NOMO-1 (cell line): Measurements from ENCODE around the gene RRP12.
A peak's percentile ranks its signal among the peaks of the same experiment; 100 is the strongest.

Source experiments
- DNase-seq, 2 experiments: peaks; one replicate each; lab custom pipeline; 2025; ENCODE audit not compliant: unreplicated experiment in 2 of 2; lab: John Stamatoyannopoulos, UW

The RRP12 gene

DNA sequence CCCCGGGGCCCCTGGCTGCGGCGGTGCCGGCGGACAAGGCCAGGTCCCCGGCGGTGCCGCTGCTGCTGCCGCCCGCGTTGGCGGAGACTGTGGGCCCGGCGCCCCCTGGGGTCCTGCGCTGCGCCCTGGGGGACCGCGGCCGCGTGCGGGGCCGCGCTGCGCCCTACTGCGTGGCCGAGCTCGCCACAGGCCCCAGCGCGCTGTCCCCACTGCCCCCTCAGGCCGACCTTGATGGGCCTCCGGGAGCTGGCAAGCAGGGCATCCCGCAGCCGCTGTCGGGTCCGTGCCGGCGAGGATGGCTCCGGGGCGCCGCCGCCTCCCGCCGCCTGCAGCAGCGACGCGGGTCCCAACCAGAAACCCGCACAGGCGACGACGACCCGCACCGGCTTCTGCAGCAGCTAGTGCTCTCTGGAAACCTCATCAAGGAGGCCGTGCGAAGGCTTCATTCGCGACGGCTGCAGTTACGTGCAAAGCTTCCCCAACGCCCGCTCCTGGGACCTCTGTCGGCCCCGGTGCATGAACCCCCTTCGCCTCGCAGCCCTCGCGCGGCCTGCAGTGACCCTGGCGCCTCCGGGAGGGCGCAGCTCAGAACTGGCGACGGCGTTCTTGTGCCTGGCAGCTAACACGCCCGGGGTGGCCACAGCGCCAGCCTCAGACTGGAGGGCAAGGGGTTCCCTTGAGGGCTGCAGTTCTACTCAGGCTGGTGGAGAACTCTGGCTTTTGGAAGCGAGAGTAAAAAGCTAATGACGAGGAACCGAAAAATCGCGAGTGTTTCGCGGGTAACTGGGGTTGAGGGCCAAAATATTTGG is 81.3 kb downstream of the RRP12 start:
- peak; percentile 66 to 76 for DNase-seq

DNA sequence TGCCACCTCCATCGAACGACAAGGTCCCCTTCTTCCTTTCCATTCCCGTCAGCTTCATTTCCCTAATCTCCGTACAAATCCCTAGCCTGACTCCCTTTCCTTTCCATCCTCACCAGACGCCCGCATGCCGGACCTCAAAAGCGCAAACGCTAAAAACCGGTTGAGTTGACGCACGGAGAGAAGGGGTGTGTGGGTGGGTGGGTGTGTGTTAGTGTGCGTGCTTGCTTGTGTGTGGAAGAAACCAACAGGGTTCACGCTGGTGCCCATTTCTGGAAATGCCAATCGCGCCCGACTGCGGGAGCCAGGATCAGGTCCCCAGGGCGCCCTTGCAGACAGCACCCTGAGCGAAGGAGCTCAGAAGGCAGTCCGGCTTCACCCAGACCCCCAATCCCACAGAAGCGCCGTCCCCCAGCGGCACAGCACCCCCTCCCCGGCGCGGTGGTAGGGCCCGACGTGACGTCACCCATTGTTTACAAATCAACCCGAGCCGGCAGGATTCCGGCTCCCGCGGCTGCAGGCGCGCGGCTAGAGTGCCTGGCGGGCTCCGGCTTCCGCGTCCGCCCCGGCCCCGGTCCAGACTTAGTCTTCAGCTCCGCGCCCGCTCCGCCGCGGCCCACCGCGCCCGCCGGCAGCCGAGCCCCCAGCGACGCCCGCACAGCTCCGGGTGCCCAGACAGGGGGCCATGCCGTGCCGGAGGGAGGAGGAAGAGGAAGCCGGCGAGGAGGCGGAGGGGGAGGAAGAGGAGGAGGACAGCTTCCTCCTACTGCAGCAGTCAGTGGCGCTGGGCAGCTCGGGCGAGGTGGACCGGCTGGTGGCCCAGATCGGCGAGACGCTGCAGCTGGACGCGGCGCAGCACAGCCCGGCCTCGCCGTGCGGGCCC is 82.1 kb downstream of the RRP12 start, which contains the start of gene FRAT1:
TSS of gene FRAT1 (plus strand) at position 500 of the 880 bp plus-strand sequence. CDS start at position 683, 183 bp downstream.
- DNase-seq = peak; percentile 75 to 80

DNA sequence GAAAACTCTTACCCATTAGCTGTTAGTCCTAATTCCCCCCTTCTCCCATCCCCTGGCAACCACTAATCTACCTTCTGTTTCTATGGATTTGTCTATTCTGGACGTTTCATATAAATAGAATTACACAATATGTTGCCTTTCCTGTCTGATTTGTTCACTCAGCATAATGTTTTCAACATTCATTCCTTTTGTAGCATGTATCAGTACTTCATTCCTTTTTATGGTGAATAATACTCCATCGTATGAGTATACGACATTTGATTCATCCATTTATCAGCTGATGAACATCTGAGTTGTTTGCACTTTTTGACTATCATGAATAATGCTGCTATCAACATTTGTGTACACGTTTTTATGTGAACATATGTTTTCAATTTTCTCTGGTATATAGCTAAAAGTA is 86.5 kb downstream of the RRP12 start:
- peak in 1 of 2 experiments; percentile 49 for DNase-seq

DNA sequence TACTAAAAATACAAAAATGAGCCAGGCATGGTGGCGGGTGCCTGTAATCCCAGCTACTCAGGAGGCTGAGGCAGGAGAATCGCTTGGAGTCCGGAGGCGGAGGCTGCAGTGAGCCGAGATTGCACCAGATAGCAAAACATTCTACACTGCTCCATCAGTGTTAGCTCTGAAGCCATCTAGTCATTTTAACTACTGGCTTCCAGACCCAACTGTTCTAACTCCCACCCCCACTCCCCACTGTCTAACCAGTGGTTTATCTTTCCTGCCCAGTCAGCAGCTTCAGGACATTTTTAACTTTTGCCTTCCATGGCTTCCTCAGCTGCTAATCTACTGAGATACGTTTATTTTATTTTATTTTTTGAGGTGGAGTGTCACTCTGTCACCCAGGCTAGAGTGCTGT is 88.2 kb downstream of the RRP12 start:
- no peak for DNase-seq

DNA sequence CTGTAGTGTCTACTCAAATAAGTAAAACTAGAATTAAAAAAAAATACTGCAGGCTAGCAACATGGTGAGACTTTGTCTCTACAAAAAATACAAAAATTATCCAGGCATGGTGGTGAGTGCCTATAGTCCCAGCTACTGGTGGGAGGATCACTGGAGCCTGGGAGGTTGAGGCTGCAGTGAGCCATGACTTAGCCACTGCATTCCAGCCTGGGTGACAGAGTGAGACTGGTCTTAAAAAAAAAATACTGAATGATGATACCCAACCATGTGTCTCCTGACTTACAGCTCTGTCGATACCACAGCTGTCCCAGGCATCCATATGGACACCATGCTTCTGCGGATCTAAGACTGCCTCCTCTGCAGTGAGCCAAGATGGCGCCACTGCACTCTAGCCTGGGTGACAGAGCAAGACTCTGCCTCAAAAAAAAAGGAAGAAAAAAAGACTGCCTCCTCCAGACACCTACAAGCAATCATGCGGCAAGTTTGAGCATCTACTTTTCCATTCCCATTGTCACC is 90.0 kb downstream of the RRP12 start:
- DNase-seq = no peak

DNA sequence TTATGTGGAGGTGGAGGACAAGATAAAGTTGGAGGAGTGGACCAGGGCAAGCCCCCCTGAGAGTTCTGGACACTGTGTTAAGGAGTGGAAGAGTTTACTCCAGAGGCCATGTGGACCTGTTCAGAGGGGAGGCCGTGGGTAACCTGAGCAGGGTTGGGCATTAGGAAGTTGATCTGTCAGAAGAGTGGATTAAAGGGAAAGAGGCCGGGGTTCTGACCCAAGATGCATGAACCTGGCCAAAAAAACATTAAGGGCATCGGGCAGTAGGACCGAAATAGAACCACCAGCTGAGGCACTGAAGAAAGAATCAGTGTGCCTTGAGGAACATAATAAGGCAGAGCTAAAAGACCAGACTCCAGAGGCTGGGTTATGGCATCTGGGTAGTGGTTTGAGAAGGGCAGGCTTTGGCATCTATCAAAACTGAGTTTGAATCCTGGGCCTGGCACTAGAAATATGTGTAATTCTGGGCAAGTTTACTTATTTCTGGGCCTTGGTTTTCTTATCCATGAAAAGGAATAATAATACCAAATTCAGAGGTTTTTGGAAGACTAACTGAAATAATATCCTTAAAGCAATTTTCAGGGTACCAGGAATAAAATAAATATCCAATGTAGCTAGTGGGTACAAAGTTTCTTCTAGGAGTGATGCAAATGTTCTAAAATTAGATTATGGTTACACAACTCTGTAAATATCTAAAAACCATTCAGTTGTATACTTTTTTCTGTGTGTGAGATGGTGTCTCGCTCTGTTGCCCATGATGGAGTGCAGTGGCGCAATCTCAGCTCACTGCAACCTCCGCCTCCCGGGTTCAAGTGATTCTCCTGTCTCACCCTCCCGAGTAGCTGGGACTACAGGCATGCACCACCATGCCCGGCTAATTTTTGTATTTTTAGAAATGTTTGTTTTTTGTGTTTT is 93.0 kb downstream of the RRP12 start:
- DNase-seq = peak in 1 of 2 experiments; percentile 20

DNA sequence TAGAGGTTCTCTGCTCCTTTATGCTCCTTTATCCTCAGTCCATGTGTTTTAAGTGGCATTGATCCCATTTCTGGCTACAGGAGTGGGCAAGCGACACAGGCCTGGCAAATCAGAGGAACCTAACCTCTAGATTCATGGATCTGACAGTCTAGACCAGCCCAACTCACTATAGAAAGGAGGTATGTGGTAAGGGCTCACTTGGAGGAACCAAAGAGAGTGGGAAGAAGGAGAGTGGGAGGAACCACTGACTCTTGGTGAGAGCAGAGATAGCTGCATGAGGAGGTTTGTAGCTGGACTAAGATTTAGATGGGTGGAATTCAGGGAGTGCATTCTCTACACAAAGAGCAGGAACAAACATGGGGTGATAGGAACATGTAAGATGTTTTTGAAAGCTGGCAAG is 93.7 kb downstream of the RRP12 start:
- no peak for DNase-seq
